Small intestine (tissue), 7 donors: ENCODE data around the gene ZNF610. TPM values are rescaled to one million over a fixed set of nuclear protein-coding genes. Genes with fewer than 3 reads are reported as not detected.

ENCODE experiments used
- DNase-seq, 2 donors: peaks; one replicate each; pipeline versions ENCODE4 v3.0.0 to v3.0.0-alpha.2; 2013
- FAIRE-seq: peaks from 2 replicates; lab custom pipeline; 2012; peaks lifted over from hg19 to GRCh38; lab: Jason Lieb, UNC
- H3K27ac ChIP-seq, 3 donors: one replicate each; pipeline ENCODE4 v1.5.1; 2013; ENCODE audit warnings: low read length in 2 of 3, mild to moderate bottlenecking in 2 of 3, control low read depth in 1 of 3, inconsistent platforms in 1 of 3, low read depth in 1 of 3, moderate library complexity in 1 of 3
- H3K27me3 ChIP-seq, 3 donors: one replicate each; pipeline ENCODE4 v1.6.1; 2013; ENCODE audit warnings: low read length in 3 of 3, inconsistent platforms in 1 of 3; ENCODE audit not compliant: control insufficient read depth in 3 of 3, insufficient read depth in 3 of 3
- H3K36me3 ChIP-seq, 3 donors: one replicate each; pipeline ENCODE4 v1.6.1; 2013; ENCODE audit warnings: low read length in 3 of 3, inconsistent platforms in 1 of 3, low read depth in 1 of 3, mild to moderate bottlenecking in 1 of 3, moderate library complexity in 1 of 3; ENCODE audit not compliant: control insufficient read depth in 3 of 3, insufficient read depth in 2 of 3
- H3K4me1 ChIP-seq, 3 donors: one replicate each; pipeline ENCODE4 v1.6.1; 2013; ENCODE audit warnings: low read length in 2 of 3, inconsistent platforms in 1 of 3, low read depth in 1 of 3, mild to moderate bottlenecking in 1 of 3, moderate library complexity in 1 of 3; ENCODE audit not compliant: control insufficient read depth in 3 of 3, insufficient read depth in 2 of 3
- H3K4me3 ChIP-seq, 3 donors: one replicate each; pipeline ENCODE4 v1.5.1; 2013; ENCODE audit warnings: low read length in 3 of 3, control low read depth in 1 of 3, inconsistent platforms in 1 of 3, low read depth in 1 of 3, mild to moderate bottlenecking in 1 of 3, moderate library complexity in 1 of 3
- H3K9me3 ChIP-seq, 2 donors: one replicate each; pipeline ENCODE4 v1.6.1; 2013; ENCODE audit warnings: low read depth in 1 of 2, low read length in 1 of 2; ENCODE audit not compliant: control insufficient read depth in 2 of 2, insufficient read depth in 1 of 2
- WGBS, 3 donors: extraction: QIAGEN DNeasy Blood & Tissue Kit; methylation state at CpG; one replicate each; pipeline ENCODE4 v1.1.7; 2013; 5-methylcytosine and 5-hydroxymethylcytosine counted together
- polyA plus RNA-seq, 4 donors: library from polyadenylated mRNA; stranded (reverse) in 3 of 4; unstranded in 1 of 4; fragments of 200-250 nt in 3 of 4; fragments of 120-200 nt in 1 of 4; gene quantifications; one replicate each; pipeline versions ENCODE4 v1.2.1 to v1.2.3, GENCODE V29; 2013
- donor health status: healthy with polysubstance abuse.
- donor health status: control.
- donor health status: control.
- donor health status: Bipolar disorder and iron deficiency.
- donor health status: healthy.

The ZNF610 gene
- polyA plus RNA-seq, 4 donors: 0.22 to 8.4 (median 1.1) TPM; not detected in 1

DNA sequence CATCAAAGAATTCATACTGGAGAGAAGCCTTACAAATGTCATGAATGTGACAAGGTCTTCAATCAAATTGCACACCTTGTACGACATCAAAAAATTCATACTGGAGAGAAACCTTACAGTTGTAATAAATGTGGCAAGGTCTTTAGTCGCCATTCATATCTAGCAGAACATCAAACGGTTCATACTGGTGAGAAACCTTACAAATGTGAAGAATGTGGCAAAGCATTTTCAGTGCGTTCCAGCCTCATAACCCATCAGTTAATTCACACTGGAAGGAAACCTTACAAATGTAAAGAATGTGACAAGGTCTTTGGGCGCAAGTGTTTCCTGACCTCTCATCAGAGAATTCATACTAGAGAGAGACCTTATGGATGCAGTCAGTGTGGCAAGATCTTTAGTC lies 79.7 kb downstream of the ZNF610 start:
- no peak for FAIRE-seq
- 93 to 95% (median 93%) methylated on average over 5 of the region's 5 CpGs for WGBS, 3 donors

More for the DNA sequence above, 79.7 kb downstream of the ZNF610 start:
- Histone ChIP-seq H3K36me3 (peaks cover 0 to 10% (median 0%) of the 10 kb centered on the region in 3 donors), H3K9me3 (peaks cover 4 to 81% of the 10 kb centered on the region in 2 donors), H3K27ac (no peak overlapping the region), H3K27me3 (no peaks in the 10 kb centered on the region), H3K4me1 (no peaks in the 10 kb centered on the region), H3K4me3 (no peak overlapping the region)
- DNase-seq: no peak

Other genes starting within 250 kb of the ZNF610 start
- 10 to 100 TPM in 1 of 4 donors, 1 to 10 TPM in 3; 4.1 to 24.7 (median 8.7) TPM for gene ZNF841, start 240.5 kb upstream of the ZNF610 start, polyA plus RNA-seq
- 10 to 100 TPM in 1 of 4 donors, 1 to 10 TPM in 3; 1.1 to 11.6 (median 2.2) TPM for gene ZNF616, start 196.3 kb upstream of the ZNF610 start, polyA plus RNA-seq
- 10 to 100 TPM in 1 of 4 donors, 1 to 10 TPM in 3; 1.8 to 12.3 (median 3.4) TPM for gene ZNF836, start 164.6 kb upstream of the ZNF610 start, polyA plus RNA-seq
- 100 to 1,000 TPM; 131 to 228 (median 145) TPM for gene PPP2R1A, start 146.2 kb upstream of the ZNF610 start, polyA plus RNA-seq
- gene ZNF766, start 66.7 kb upstream of the ZNF610 start, polyA plus RNA-seq: 10 to 100 TPM in 1 of 4 donors, 1 to 10 TPM in 3; 1.8 to 13.3 (median 3.1) TPM
- 10 to 100 TPM in 1 of 4 donors, 1 to 10 TPM in 3; 4.0 to 13.1 (median 6.0) TPM for gene ZNF480, start 39.1 kb upstream of the ZNF610 start, polyA plus RNA-seq
- gene ZNF880, start 33.7 kb downstream of the ZNF610 start, polyA plus RNA-seq: 10 to 100 TPM in 1 of 4 donors, 1 to 10 TPM in 3; 6.7 to 18.8 (median 8.7) TPM
- gene ZNF528, start 61.6 kb downstream of the ZNF610 start, polyA plus RNA-seq: 10 to 100 TPM in 1 of 4 donors, 1 to 10 TPM in 3; 4.8 to 35.2 (median 5.9) TPM
- under 1 TPM in 2 of 4 donors, not detected in 2; 0.09 to 0.41 TPM for gene ZNF534, start 92.9 kb downstream of the ZNF610 start, polyA plus RNA-seq
- gene ZNF578, start 117.3 kb downstream of the ZNF610 start, polyA plus RNA-seq: 1 to 10 TPM in 1 of 4 donors, under 1 TPM in 2, not detected in 1; 0.27 to 2.9 (median 0.73) TPM
- 10 to 100 TPM in 1 of 4 donors, 1 to 10 TPM in 3; 1.1 to 15.2 (median 4.1) TPM for gene ZNF808, start 191.4 kb downstream of the ZNF610 start, polyA plus RNA-seq
- 10 to 100 TPM in 1 of 4 donors, 1 to 10 TPM in 3; 2.7 to 18.5 (median 5.4) TPM for gene ZNF701, start 234.0 kb downstream of the ZNF610 start, polyA plus RNA-seq